ENCODE data around the gene C1orf198.
"Not testable (repeated sequence)": the region's sequence is repeated elsewhere in the genome, so short reads cannot be mapped to it uniquely, and the experiment has no call there.

C1orf198 gene

DNA sequence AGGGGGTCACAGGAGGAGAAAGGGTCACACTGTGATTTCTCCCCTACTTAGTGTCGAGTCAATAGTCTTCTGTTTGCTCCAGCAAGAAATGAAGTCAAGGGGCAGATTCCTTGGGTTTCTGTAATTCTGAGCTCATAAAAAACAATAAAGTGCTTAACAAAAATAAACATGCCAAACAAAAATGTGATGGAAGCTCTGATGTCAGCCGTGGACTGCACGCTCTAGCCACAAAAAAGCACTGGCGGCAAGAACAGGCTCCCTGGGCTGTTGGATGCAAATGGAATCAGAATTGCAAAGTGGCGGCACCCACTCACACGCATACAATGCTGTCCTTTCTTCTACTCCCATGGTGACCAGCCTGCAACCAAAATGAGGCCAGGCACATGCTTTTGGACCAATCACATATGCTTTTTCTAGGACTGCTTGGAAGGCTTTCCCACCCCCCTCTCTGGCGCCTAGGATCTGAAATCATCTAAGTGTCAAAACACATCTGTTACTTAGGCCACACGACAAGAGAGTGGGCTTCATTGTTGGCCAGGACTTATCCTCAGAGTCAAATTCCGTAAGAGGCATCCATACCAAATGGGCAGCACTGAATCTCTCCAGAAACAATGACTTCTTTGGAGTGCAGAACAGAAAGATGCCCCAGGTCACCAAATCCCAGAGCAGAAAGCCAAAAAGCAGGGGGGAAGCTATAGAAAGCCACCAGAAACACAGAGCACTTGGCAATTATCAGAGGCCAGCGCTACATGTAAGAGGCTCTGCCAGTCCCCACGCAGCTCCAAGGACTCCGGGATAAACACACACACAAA, 9.2 kb downstream of the C1orf198 start:
- no peak for FAIRE-seq

DNA sequence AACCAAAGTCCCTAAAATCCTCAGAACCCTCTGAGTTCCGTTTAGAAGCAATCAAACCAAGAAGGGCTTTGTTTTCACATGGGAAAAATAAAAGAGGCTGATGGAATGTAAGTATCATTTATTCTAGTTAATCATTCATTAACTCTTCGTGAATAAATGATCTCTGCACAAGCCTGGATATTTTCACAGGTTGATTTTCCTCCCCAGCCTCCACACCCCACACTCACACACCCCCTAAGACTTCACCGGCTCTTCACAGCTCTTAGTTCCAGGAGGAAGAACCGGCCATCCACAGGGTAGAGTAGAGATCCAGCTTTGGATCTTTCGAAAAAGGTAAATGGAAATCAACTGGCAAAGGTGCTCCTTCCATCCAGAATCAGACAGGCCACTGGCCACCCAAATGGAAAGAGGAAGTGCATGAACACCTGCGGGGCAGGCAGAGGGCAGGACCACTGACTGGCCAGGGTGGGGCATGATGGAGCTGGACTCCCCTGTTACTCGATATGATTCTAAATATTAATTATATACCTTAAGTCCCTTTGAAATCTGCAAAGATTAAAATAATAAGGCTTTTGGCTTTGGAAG, 10.0 kb downstream of the C1orf198 start:
- no peak for FAIRE-seq

GRCh38 chr1:230857822-230858221, 10.5 kb downstream of the C1orf198 start:
- FAIRE-seq, result no peak

- no peak for FAIRE-seq
Observed at GRCh38 chr1:230857077-230857476, 11.2 kb downstream of the C1orf198 start.

GRCh38 chr1:230855886-230856285, 12.4 kb downstream of the C1orf198 start:
- FAIRE-seq, result no peak

DNA sequence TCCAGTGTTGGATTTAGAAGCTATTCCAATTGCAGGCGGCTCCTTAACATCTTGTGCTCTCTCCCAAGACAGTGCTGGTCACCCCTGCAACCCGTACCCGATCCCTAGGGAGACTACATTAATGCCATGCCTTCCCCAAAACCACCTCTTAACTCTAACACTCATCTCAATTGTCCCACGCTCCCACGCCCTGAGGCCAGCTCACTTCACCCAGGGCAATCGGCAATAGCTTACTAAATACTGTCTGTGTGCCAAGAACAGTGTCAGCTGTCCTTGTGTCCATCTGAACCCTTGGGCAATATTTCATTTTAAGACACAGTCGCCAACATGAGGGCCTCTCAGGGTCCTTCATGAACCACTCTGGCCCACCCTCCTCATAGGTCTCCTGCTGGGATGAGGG, 13.9 kb downstream of the C1orf198 start:
- no peak for FAIRE-seq

DNA sequence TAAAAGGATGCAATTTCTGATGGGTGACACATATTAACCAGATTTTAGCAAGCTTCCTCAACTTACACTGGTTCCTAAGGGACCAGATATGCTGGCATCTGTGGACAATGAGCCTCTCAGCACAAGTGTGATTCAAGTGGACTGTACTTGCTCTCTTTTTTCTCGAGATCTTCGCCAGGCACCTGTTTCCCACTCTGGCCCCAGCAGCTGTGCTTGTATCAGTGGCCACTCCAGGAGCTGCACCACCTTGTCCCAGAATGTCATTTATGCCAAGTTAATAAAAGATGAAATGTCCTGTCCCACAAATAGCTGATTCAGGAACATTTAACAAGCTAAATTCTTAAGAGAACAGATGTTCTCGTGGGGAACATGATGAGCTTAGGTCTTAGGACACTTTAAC, 14.6 kb downstream of the C1orf198 start:
- FAIRE-seq, result no peak

DNA sequence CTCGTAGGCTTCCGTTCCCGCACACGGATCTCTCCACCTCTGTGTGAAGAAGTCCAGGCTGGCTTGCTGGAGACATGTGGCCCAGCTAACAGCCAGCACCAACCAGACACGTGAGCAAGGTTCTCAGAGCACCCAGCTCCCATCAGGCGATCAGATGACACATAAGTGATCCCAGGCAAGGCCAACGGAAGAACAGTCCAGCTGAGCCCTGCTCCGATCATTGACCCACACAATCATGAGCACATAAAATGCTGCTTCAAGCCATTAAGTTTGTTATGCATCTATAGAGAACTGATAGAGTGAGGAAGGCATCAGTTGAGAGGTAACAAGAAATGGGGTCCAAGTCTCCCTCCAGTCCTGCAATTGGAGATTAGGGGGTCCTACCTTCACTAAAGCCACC, 15.4 kb downstream of the C1orf198 start:
- no peak for FAIRE-seq

DNA sequence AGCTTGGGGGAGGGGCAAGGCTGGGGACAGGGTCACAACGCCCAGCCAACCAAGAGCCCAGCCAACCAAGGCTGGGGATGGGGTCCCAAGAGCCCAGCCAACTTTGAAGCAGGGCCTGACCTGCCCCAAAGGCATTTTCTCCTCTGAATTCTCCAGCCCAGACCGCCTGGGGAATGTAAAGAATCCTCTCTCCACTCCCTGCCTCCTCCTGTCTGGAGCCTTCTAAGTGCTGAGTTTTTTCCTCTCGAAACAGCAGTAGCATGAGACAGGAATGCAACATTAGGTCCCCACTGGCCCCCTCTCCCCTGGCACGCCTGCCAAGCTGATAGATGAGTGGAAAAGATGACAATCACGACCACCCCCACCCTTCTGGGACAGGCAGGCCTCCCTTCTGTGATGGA, 17.0 kb downstream of the C1orf198 start:
- no peak for FAIRE-seq

- no peak for FAIRE-seq
Observed at GRCh38 chr1:230850547-230850946, 17.8 kb downstream of the C1orf198 start.

- no peak for FAIRE-seq
Observed at GRCh38 chr1:230849451-230850224, 18.7 kb downstream of the C1orf198 start.

DNA sequence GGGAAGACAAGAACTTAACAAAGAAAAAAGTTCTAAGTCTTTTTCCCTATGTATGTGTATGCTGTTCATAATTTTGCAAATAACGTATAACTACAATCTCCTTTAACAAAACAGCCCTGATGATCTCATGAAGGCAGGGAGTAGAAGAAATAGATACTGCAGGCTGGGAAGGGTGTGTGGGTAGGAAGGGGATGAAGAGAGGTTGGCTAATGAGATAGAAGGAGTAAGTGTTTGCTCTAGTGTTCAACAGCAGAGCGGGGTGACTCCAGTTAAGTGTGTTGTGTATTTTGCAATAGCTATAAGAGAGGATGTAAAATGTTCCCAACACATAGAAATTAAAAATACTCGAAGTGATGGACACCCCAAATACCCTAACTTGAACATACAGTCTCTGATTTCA, 20.1 kb downstream of the C1orf198 start:
- no peak for FAIRE-seq

DNA sequence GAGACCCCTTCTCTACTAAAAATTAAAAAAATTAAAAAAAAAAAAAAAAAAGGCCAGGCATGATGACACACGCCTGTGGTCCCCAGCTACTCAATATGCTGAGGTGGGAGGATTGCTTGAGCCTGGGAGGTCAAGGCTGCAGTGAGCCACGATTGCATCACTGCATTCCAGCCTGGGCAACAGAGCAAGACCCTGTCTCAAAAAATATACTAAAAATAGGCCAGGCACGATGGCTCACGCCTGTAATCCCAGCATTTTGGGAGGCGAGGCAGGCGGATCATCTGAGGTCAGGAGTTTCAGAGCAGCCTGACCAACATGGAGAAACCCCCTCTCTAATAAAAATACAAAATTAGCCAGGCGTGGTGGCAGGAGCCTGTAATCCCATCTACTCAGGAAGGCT, 23.1 kb downstream of the C1orf198 start:
- FAIRE-seq, result not testable (repeated sequence)

DNA sequence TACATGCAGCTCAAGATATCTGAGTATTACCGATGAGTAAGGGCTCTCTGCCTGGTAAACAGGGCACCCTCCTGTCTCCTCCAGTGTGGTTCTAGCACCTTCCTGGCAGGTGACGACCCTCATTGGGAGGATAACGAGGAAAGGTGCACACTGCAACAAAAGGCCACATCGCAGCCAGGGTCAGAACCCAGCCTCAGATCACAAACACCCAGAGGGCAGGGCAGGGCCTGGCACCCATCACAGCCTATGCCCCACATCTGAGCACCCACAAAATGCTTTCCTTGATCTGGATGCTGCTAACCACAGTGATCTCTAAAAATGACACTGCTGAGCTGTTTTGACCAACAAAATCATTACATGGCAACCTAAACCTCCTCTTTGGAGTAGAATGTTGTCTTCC, 23.8 kb downstream of the C1orf198 start:
- no peak for FAIRE-seq

- no peak for FAIRE-seq
Observed at GRCh38 chr1:230843503-230844309, 24.6 kb downstream of the C1orf198 start.

DNA sequence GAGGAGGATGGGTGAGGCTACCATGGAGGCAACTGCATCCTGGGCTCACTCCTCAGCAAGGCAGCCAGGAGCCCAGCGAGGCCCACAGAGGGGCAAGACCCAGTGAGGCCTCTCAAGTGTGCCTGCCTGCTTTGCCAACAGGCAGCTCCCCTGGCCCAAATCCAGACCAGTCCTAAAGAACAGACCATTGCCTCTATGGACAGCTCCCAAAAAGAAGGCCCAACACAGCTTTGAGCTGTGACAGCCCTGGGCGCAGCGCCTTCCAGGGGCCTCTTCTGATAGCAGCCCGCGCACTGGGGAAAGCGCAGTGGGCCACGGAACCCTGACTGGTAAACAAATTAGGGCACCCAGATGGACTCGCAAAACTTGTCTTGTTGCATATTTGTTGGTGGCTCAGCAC, 25.5 kb downstream of the C1orf198 start:
- FAIRE-seq, result no peak

DNA sequence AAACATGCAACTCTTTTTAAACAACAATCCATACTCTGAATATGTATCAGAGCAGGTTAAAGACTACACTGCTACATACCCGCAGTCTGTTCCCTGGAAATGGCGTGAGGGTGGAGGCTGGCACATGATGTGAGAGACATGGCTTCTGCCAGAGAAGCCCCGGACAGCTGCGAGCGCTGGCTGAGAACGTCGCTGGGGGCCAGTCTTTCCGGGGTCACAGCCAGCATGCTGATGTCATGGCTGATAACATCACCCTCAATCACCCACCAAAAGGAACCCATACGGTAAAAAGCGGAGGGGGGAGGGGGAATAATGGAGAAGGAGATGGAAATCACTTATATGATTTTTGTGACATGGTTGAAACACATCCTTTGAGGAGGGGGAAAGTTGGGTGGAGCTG, 29.1 kb downstream of the C1orf198 start:
- no peak for FAIRE-seq

- FAIRE-seq, result no peak
Observed at GRCh38 chr1:230836793-230837192, 31.5 kb downstream of the C1orf198 start.

- FAIRE-seq, result no peak
Observed at GRCh38 chr1:230836347-230836746, 32.0 kb downstream of the C1orf198 start.

DNA sequence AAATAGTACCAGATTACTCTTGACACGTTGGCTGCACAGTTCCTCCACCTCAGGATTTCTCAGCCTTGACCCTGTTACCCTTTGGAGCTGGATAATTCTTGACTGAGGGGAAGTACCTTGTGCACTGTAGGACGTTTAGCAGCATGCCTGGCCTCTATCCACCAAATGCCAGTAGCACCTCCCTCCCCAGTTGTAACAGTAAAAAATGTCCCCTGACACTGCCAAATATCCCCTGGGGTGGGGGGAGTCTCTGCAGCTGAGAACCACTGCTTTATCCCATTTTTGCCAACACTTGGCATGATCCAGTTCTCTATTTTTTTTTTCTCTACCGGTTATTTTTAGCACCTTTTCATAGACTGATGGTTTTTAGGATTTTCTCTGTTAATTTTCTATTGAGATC, 34.0 kb downstream of the C1orf198 start:
- no peak for FAIRE-seq

DNA sequence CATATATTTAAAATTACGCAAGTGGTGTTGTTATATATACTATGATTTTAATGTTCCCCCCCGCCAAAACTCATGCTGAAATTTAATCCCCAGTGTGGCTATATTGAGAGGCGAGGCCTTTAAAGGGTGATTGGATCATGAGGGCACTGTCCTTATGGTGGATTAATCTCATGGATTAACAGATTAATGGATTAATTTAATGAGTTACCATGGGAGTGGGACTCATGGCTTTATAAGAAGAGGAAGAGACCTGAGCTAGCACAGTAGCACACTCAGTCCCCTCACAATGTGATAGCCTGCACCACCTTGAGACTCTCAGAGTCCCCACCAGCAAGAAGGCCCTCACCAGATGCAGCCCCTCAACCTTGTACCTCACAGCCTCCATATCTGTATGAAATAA, 34.8 kb downstream of the C1orf198 start:
- no peak for FAIRE-seq

GRCh38 chr1:230832476-230832875, 35.8 kb downstream of the C1orf198 start:
- no peak for FAIRE-seq

- FAIRE-seq, result no peak
Observed at GRCh38 chr1:230831771-230832170, 36.5 kb downstream of the C1orf198 start.

All from islet of Langerhans (tissue), 1 donor.